Measurements from ENCODE around the gene YBX3. TPM values are rescaled to one million over a fixed set of nuclear protein-coding genes. Genes with fewer than 3 reads are reported as not detected.

Gene YBX3
- total and polyA plus RNA-seq, 2 of the 13 experiments (the other 11 are each of a cell fraction or from before 2014, with no cell fraction given): 77.5 to 99.6 TPM

GRCh38 chr12:10708862-10709261 is 14.3 kb downstream of the YBX3 start:
- FAIRE-seq: no peak
- peaks cover 2% of the 10 kb centered on the region for H3K79me2 ChIP-seq (ENCODE audit: insufficient read depth, low read length)
- POLR2A ChIA-PET: no interaction called here
- no peak overlapping the region for H3K4me2 ChIP-seq (ENCODE audit: low read depth, low read length)
- H3K4me3 ChIP-seq (replicated peaks in 1 of 3; ENCODE audit: insufficient read depth in 1 of 3, low read depth in 2 of 3, low read length in 3 of 3): no peak overlapping the region
- in situ Hi-C loops (cut with HindIII; ENCODE audit: extremely low pct_ligation_motif_present, low pct_unique_long_range_greater_than_20kb): no loop called here
- H3K27me3 ChIP-seq (ENCODE audit: control insufficient read depth in 1 of 2, insufficient read depth in 2 of 2, low read length in 2 of 2): no peaks in the 10 kb centered on the region
- ATAC-seq: no peak
- TF ChIP-seq ZNF687 (CRISPR knock-in tag; IDR thresholded peaks at IDR 0.05) (no peak), RFXAP (CRISPR knock-in tag; IDR thresholded peaks at IDR 0.05; ENCODE audit: borderline replicate concordance) (no peak), HOXA3 (CRISPR knock-in tag; IDR thresholded peaks at IDR 0.05) (no peak), ZNF460 (CRISPR knock-in tag; IDR thresholded peaks at IDR 0.05; ENCODE audit: borderline replicate concordance) (no peak), ZNF562 (CRISPR knock-in tag; IDR thresholded peaks at IDR 0.05; ENCODE audit: borderline replicate concordance) (no peak), CREBL2 (CRISPR knock-in tag; IDR thresholded peaks at IDR 0.05; ENCODE audit: borderline replicate concordance) (no peak), TCF12 (IDR thresholded peaks at IDR 0.05) (no peak), TCF12 (CRISPR knock-in tag; IDR thresholded peaks at IDR 0.05) (no peak), SMAD9 (CRISPR knock-in tag; IDR thresholded peaks at IDR 0.05) (no peak), HMGA1 (CRISPR knock-in tag; conservative IDR thresholded peaks at IDR 0.05) (no peak), ZNF792 (CRISPR knock-in tag; IDR thresholded peaks at IDR 0.05) (no peak)
- no peak overlapping the region for H2AFZ ChIP-seq (ENCODE audit: low read length)
- no peak overlapping the region for H3K27ac ChIP-seq (ENCODE audit: extremely low read length, insufficient read depth, low read length)
- no peaks in the 10 kb centered on the region for H3K9me3 ChIP-seq (ENCODE audit: low read length)
- no peak for DNase-seq (ENCODE audit: low spot score)
- peaks cover 23 to 81% of the 10 kb centered on the region in 2 experiments for H3K36me3 ChIP-seq (replicated peaks in 1 of 2; ENCODE audit: control insufficient read depth in 1 of 2, insufficient read depth in 2 of 2, low read length in 2 of 2)
- intact Hi-C loops (cut with micrococcal nuclease; ENCODE audit: unreplicated experiment): no loop called here
- BruUV-seq (replicated peaks): no TSS peak
- peaks cover 7% of the 10 kb centered on the region for H4K20me1 ChIP-seq (ENCODE audit: insufficient read depth, low read length)
- H3K4me1 ChIP-seq (ENCODE audit: insufficient read depth, low read length): no peaks in the 10 kb centered on the region
- CTCF ChIA-PET (ENCODE audit: low intra/inter-chr PET ratio, low total read pairs): no interaction called here
- over 99% methylated on average over 4 of the region's 4 CpGs for WGBS (ENCODE audit: low lambda C conversion rate)
- H3K9ac ChIP-seq (ENCODE audit: insufficient read depth, low read depth, low read length): no peak overlapping the region

All from HepG2 (cell line).